Sigmoid colon (tissue), 3 donors: Measurements from ENCODE around the gene SMIM35.

Source experiments
- CTCF ChIP-seq, 4 experiments: fragments of 450-650 bp in 3 of 4; fragments of 200-600 bp in 1 of 4; IDR thresholded peaks; one replicate each; pipeline ENCODE4 v1.5.1; 2016 to 2019; ENCODE audit warnings: antibody characterized with exemption in 4 of 4, mild to moderate bottlenecking in 3 of 4, moderate library complexity in 2 of 4
- POLR2A ChIP-seq, 2 donors: fragments of 450-650 bp; IDR thresholded peaks; one replicate each; pipeline ENCODE4 v1.6.1; 2016; ENCODE audit warnings: antibody characterized with exemption in 2 of 2, mild to moderate bottlenecking in 2 of 2, moderate library complexity in 2 of 2

GRCh38 chr11:118008271-118008911 lies 78.4 kb downstream of the SMIM35 start:
- TF ChIP-seq POLR2A (IDR thresholded peaks at IDR 0.05) (no peak), CTCF (IDR thresholded peaks at IDR 0.05) (no peak)
